ENCODE data around the gene MTSS2.

The MTSS2 gene

GRCh38 chr16:70717065-70717464 is 31.2 kb upstream of the MTSS2 start:
- CTCF ChIA-PET: no interaction called here
- TF ChIP-seq ZNF366 (tag by site-specific recombination; conservative IDR thresholded peaks at IDR 0.05) (no peak), ZNF626 (tag by site-specific recombination; IDR thresholded peaks at IDR 0.05) (no peak), HOXA7 (CRISPR knock-in tag; IDR thresholded peaks at IDR 0.05; ENCODE audit: borderline replicate concordance) (no peak), ZNF768 (tag by site-specific recombination; IDR thresholded peaks at IDR 0.05) (no peak), ZBTB44 (tag by site-specific recombination; IDR thresholded peaks at IDR 0.05) (no peak), ZNF48 (tag by site-specific recombination; IDR thresholded peaks at IDR 0.05) (no peak), ZBTB20 (tag by site-specific recombination; IDR thresholded peaks at IDR 0.05) (no peak), BCL6B (tag by site-specific recombination; IDR thresholded peaks at IDR 0.05) (no peak), ZNF112 (tag by site-specific recombination; IDR thresholded peaks at IDR 0.05) (no peak), HIC1 (tag by site-specific recombination; IDR thresholded peaks at IDR 0.05) (no peak), ZNF350 (tag by site-specific recombination; IDR thresholded peaks at IDR 0.05) (no peak), ZBTB11 (tag by site-specific recombination; conservative IDR thresholded peaks at IDR 0.05; ENCODE audit: low read depth) (no peak), ZNF404 (tag by site-specific recombination; IDR thresholded peaks at IDR 0.05) (no peak), ZNF513 (tag by site-specific recombination; IDR thresholded peaks at IDR 0.05) (no peak), ZNF555 (tag by site-specific recombination; conservative IDR thresholded peaks at IDR 0.05) (no peak), ZNF292 (tag by site-specific recombination; IDR thresholded peaks at IDR 0.05; ENCODE audit: borderline replicate concordance, low read depth) (no peak), ZNF843 (tag by site-specific recombination; IDR thresholded peaks at IDR 0.05) (no peak), RBAK (tag by site-specific recombination; IDR thresholded peaks at IDR 0.05) (no peak), ZNF529 (tag by site-specific recombination; IDR thresholded peaks at IDR 0.05; ENCODE audit: insufficient replicate concordance) (no peak)
- no peak overlapping the region for H3K27ac ChIP-seq (ENCODE audit: extremely low read depth, low read depth, low read length)
- H3K36me3 ChIP-seq (ENCODE audit: control insufficient read depth in 2 of 2, insufficient read depth in 1 of 2, low read length in 2 of 2): peaks cover 0 to 13% of the 10 kb centered on the region in 2 experiments; a peak in 1 of 3 replicates
- no peaks in the 10 kb centered on the region for H3K9me3 ChIP-seq (ENCODE audit: control insufficient read depth, insufficient read depth, low read depth, low read length)
- POLR2A ChIA-PET: no interaction called here
- H3K4me1 ChIP-seq (ENCODE audit: control insufficient read depth, insufficient read depth, low read length): peaks cover 6% of the 10 kb centered on the region; the same call in 1 of the 2 replicates
- H3K4me3 ChIP-seq (ENCODE audit: low read depth, low read length): no peak overlapping the region
